SU-DHL-6 (cell line): Measurements from ENCODE around the gene ASIC3.

Experiments
- EZH2phosphoT487 ChIP-seq: fragments of 200-600 bp; sonication (generic), shearing (Covaris generic); conservative IDR thresholded peaks from 2 replicates; pipeline ENCODE4 v1.6.1; 2018; ENCODE audit warnings: mild to moderate bottlenecking, antibody characterized with exemption, low read length, moderate library complexity, mixed read lengths
- TF ChIP-seq, protein P1 (sequence below): fragments of 200-600 bp; sonication (generic); IDR thresholded peaks from one replicate; pipeline ENCODE4 v1.5.1; 2017; ENCODE audit warnings: antibody characterized with exemption, mild to moderate bottlenecking, low read length, moderate library complexity; ENCODE audit not compliant: insufficient read depth, poor library complexity, severe bottlenecking

DNA sequence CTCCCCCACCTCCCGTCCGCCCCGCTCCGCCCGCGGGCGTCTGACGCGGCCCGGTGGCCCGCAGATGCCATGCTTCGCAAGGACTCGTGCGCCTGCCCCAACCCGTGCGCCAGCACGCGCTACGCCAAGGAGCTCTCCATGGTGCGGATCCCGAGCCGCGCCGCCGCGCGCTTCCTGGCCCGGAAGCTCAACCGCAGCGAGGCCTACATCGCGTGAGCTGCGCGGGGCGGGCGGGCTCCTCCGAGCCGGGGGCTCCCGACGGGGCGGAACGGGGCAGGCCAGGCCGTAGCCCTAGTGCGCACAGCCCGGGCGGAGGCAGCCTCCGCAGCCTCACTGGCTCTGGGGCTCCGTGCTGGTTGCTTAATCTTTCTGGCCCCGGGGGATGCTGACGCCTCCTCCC lies 2.8 kb downstream of the ASIC3 start:
- TF ChIP-seq, protein P1, sequence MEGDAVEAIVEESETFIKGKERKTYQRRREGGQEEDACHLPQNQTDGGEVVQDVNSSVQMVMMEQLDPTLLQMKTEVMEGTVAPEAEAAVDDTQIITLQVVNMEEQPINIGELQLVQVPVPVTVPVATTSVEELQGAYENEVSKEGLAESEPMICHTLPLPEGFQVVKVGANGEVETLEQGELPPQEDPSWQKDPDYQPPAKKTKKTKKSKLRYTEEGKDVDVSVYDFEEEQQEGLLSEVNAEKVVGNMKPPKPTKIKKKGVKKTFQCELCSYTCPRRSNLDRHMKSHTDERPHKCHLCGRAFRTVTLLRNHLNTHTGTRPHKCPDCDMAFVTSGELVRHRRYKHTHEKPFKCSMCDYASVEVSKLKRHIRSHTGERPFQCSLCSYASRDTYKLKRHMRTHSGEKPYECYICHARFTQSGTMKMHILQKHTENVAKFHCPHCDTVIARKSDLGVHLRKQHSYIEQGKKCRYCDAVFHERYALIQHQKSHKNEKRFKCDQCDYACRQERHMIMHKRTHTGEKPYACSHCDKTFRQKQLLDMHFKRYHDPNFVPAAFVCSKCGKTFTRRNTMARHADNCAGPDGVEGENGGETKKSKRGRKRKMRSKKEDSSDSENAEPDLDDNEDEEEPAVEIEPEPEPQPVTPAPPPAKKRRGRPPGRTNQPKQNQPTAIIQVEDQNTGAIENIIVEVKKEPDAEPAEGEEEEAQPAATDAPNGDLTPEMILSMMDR, result no peak
- TF ChIP-seq EZH2phosphoT487, result no peak
